ENCODE data around the gene RNH1. TPM values are rescaled to one million over a fixed set of nuclear protein-coding genes. Genes with fewer than 3 reads are reported as not detected.

Gene RNH1
- 200 TPM for polyA plus RNA-seq (2012; ENCODE audit: insufficient read depth, insufficient read length, low read depth)

GRCh38 chr11:506995-507726, at the start of gene RNH1:
Gene RNH1 (minus strand): TSS chr11:507242. CDS start chr11:502162, 5,080 bp downstream.
- no peaks in the 10 kb centered on the region for H3K27me3 ChIP-seq
- peak; percentile 97 for DNase-seq
- no peaks in the 10 kb centered on the region for H3K9me3 ChIP-seq
- no peaks in the 10 kb centered on the region for H3K36me3 ChIP-seq
- no peak for TF ChIP-seq CTCF (IDR thresholded peaks at IDR 0.05; ENCODE audit: low read depth, low read length)
- no peaks in the 10 kb centered on the region for H3K4me1 ChIP-seq
- peak within 1 kb of the TSS; percentile 73 for H3K4me3 ChIP-seq (ENCODE audit: low read depth, low read length)

GRCh38 chr11:555780-556661, 49.0 kb upstream of the RNH1 start:
- Histone ChIP-seq H3K36me3 (no peaks in the 10 kb centered on the region), H3K9me3 (no peaks in the 10 kb centered on the region), H3K27me3 (peaks cover 24% of the 10 kb centered on the region), H3K4me1 (no peaks in the 10 kb centered on the region), H3K4me3 (ENCODE audit: low read depth, low read length) (no peak overlapping the region)
- no peak for DNase-seq
- no peak for TF ChIP-seq CTCF (IDR thresholded peaks at IDR 0.05; ENCODE audit: low read depth, low read length)

- Histone ChIP-seq H3K9me3 (no peaks in the 10 kb centered on the region), H3K36me3 (no peaks in the 10 kb centered on the region), H3K27me3 (peaks cover 24% of the 10 kb centered on the region), H3K4me3 (ENCODE audit: low read depth, low read length) (no peak overlapping the region), H3K4me1 (no peaks in the 10 kb centered on the region)
- no peak for DNase-seq
- TF ChIP-seq CTCF (IDR thresholded peaks at IDR 0.05; ENCODE audit: low read depth, low read length): no peak
Measured at GRCh38 chr11:555227-555779, 48.3 kb upstream of the RNH1 start.

- no peaks in the 10 kb centered on the region for H3K4me1 ChIP-seq
- peak; percentile 33 for TF ChIP-seq CTCF (IDR thresholded peaks at IDR 0.05; ENCODE audit: low read depth, low read length)
- DNase-seq: peak; percentile 55
- H3K27me3 ChIP-seq: peaks cover 24% of the 10 kb centered on the region
- H3K4me3 ChIP-seq (ENCODE audit: low read depth, low read length): no peak overlapping the region
- no peaks in the 10 kb centered on the region for H3K36me3 ChIP-seq
- no peaks in the 10 kb centered on the region for H3K9me3 ChIP-seq
Measured at GRCh38 chr11:554428-555226, 47.6 kb upstream of the RNH1 start.

GRCh38 chr11:553988-554340, 46.9 kb upstream of the RNH1 start:
- peaks cover 24% of the 10 kb centered on the region for H3K27me3 ChIP-seq

More at GRCh38 chr11:553988-554340, 46.9 kb upstream of the RNH1 start:
- H3K4me3 ChIP-seq (ENCODE audit: low read depth, low read length): no peak overlapping the region
- no peaks in the 10 kb centered on the region for H3K9me3 ChIP-seq
- H3K4me1 ChIP-seq: no peaks in the 10 kb centered on the region
- TF ChIP-seq CTCF (IDR thresholded peaks at IDR 0.05; ENCODE audit: low read depth, low read length): no peak
- DNase-seq: no peak
- H3K36me3 ChIP-seq: no peaks in the 10 kb centered on the region
